Measurements from ENCODE around the gene ACER2.

The ACER2 gene

GRCh38 chr9:19460243-19460642 is 51.4 kb downstream of the ACER2 start:
- no peak for DNase-seq (ENCODE audit: low read depth in 2 of 2)
- H3K4me3 ChIP-seq (replicated peaks in 1 of 2; ENCODE audit: low read depth in 2 of 2, low read length in 2 of 2) = no peak overlapping the region
- no peak for TF ChIP-seq CTCF (IDR thresholded peaks at IDR 0.05; ENCODE audit: low read depth, low read length)

- DNase-seq (ENCODE audit: low read depth in 2 of 2) = no peak
- no peak for TF ChIP-seq CTCF (IDR thresholded peaks at IDR 0.05; ENCODE audit: low read depth, low read length)
Measured at GRCh38 chr9:19461135-19461534, 52.3 kb downstream of the ACER2 start.

GRCh38 chr9:19464061-19464763 is 55.4 kb downstream of the ACER2 start:
- DNase-seq (ENCODE audit: low read depth in 2 of 2) = no peak
- no peak for TF ChIP-seq CTCF (IDR thresholded peaks at IDR 0.05; ENCODE audit: low read depth, low read length)
- H3K4me3 ChIP-seq (replicated peaks in 1 of 2; ENCODE audit: low read depth in 2 of 2, low read length in 2 of 2) = peak overlapping the region; percentile 11 to 32

More at GRCh38 chr9:19461135-19461534, 52.3 kb downstream of the ACER2 start:
- H3K4me3 ChIP-seq (replicated peaks in 1 of 2; ENCODE audit: low read depth in 2 of 2, low read length in 2 of 2) = no peak overlapping the region

GRCh38 chr9:19464764-19465585 is 56.2 kb downstream of the ACER2 start:
- DNase-seq (ENCODE audit: low read depth in 2 of 2) = peak; percentile 78 to 87
- peak; percentile 46 for TF ChIP-seq CTCF (IDR thresholded peaks at IDR 0.05; ENCODE audit: low read depth, low read length)
- peak overlapping the region; percentile 32 to 38 for H3K4me3 ChIP-seq (replicated peaks in 1 of 2; ENCODE audit: low read depth in 2 of 2, low read length in 2 of 2)

- no peak for TF ChIP-seq CTCF (IDR thresholded peaks at IDR 0.05; ENCODE audit: low read depth, low read length)
- no peak for DNase-seq (ENCODE audit: low read depth in 2 of 2)
- H3K4me3 ChIP-seq (replicated peaks in 1 of 2; ENCODE audit: low read depth in 2 of 2, low read length in 2 of 2) = no peak overlapping the region
Measured at GRCh38 chr9:19465586-19466279, 56.9 kb downstream of the ACER2 start.

- no peak for DNase-seq (ENCODE audit: low read depth in 2 of 2)
- TF ChIP-seq CTCF (IDR thresholded peaks at IDR 0.05; ENCODE audit: low read depth, low read length) = no peak
- no peak overlapping the region for H3K4me3 ChIP-seq (replicated peaks in 1 of 2; ENCODE audit: low read depth in 2 of 2, low read length in 2 of 2)
Measured at GRCh38 chr9:19466280-19466639, 57.5 kb downstream of the ACER2 start.

Measured in cardiac fibroblast (primary cell).